Duodenal mucosa (tissue), 2 donors: ENCODE measurements around the gene ZNF577.
"Not testable (repeated sequence)": the region's sequence is repeated elsewhere in the genome, so short reads cannot be mapped to it uniquely, and the experiment has no call there.

Source experiments
- H3K27ac ChIP-seq: one replicate; pipeline ENCODE4 v1.7.0; 2013; ENCODE audit warnings: low read depth, low read length
- H3K27me3 ChIP-seq, 2 donors: one replicate each; pipeline ENCODE4 v1.7.0; 2013; ENCODE audit warnings: low read length in 2 of 2, control low read depth in 1 of 2; ENCODE audit not compliant: insufficient read depth in 2 of 2, control insufficient read depth in 1 of 2
- H3K36me3 ChIP-seq, 2 donors: one replicate each; pipeline ENCODE4 v1.7.0; 2013; ENCODE audit warnings: low read length in 2 of 2, control low read depth in 1 of 2; ENCODE audit not compliant: insufficient read depth in 2 of 2, control insufficient read depth in 1 of 2
- H3K4me1 ChIP-seq, 2 donors: one replicate each; pipeline ENCODE4 v1.7.0; 2013; ENCODE audit warnings: low read length in 2 of 2, control low read depth in 1 of 2; ENCODE audit not compliant: insufficient read depth in 2 of 2, control insufficient read depth in 1 of 2
- H3K4me3 ChIP-seq, 2 donors: one replicate each; pipeline ENCODE4 v1.7.0; 2013; ENCODE audit warnings: low read length in 2 of 2, low read depth in 1 of 2
- H3K9ac ChIP-seq, 2 donors: one replicate each; pipeline ENCODE4 v1.7.0; 2013; ENCODE audit warnings: low read length in 2 of 2, low read depth in 1 of 2
- H3K9me3 ChIP-seq, 2 donors: one replicate each; pipeline ENCODE4 v1.7.0; 2013; ENCODE audit warnings: low read length in 2 of 2, control low read depth in 1 of 2; ENCODE audit not compliant: control insufficient read depth in 1 of 2

ZNF577 gene

GRCh38 chr19:51907981-51908380, 20.2 kb upstream of the ZNF577 start:
- not testable (repeated sequence) for H3K4me1 ChIP-seq, H3K27ac ChIP-seq, H3K27me3 ChIP-seq, H3K9ac ChIP-seq, H3K36me3 ChIP-seq, H3K4me3 ChIP-seq
- H3K9me3 ChIP-seq: peaks cover 9 to 32% of the 10 kb centered on the region in 2 donors

- not testable (repeated sequence) for H3K9ac ChIP-seq, H3K27ac ChIP-seq, H3K4me3 ChIP-seq, H3K4me1 ChIP-seq, H3K27me3 ChIP-seq
- Histone ChIP-seq H3K36me3 (peaks cover under 1 to 11% of the 10 kb centered on the region in 2 donors), H3K9me3 (peaks cover 16 to 32% of the 10 kb centered on the region in 2 donors)
Observed at GRCh38 chr19:51906108-51906507, 18.4 kb upstream of the ZNF577 start.

GRCh38 chr19:51905639-51906038, 17.9 kb upstream of the ZNF577 start:
- H3K27me3 ChIP-seq, H3K4me3 ChIP-seq, H3K9ac ChIP-seq, H3K4me1 ChIP-seq, H3K27ac ChIP-seq: not testable (repeated sequence)
- peaks cover 20 to 33% of the 10 kb centered on the region in 2 donors for H3K9me3 ChIP-seq
- peaks cover 5 to 16% of the 10 kb centered on the region in 2 donors for H3K36me3 ChIP-seq

GRCh38 chr19:51905206-51905605, 17.5 kb upstream of the ZNF577 start:
- Histone ChIP-seq H3K36me3 (peaks cover 8 to 20% of the 10 kb centered on the region in 2 donors), H3K27me3 (no peaks in the 10 kb centered on the region), H3K4me3 (peak overlapping the region; percentile 98), H3K4me1 (peaks cover 0 to 2% of the 10 kb centered on the region in 2 donors), H3K9ac (no peak overlapping the region), H3K27ac (no peak overlapping the region), H3K9me3 (peaks cover 24 to 36% of the 10 kb centered on the region in 2 donors)

- no peaks in the 10 kb centered on the region for H3K27me3 ChIP-seq
- peaks cover 30 to 37% of the 10 kb centered on the region in 2 donors for H3K9me3 ChIP-seq
- H3K9ac ChIP-seq: peak within 1 kb of the TSS; percentile 95 to 98
- H3K27ac ChIP-seq: peak within 1 kb of the TSS; percentile 74
- peaks cover 0 to 2% of the 10 kb centered on the region in 2 donors for H3K4me1 ChIP-seq
- H3K36me3 ChIP-seq: peaks cover 14 to 26% of the 10 kb centered on the region in 2 donors
- peak within 1 kb of the TSS; percentile 98 for H3K4me3 ChIP-seq
Observed at GRCh38 chr19:51904331-51905165, 16.8 kb upstream of the ZNF577 start, which contains the start of gene ZNF649. ZNF649 (minus strand) TSS chr19:51905017; CDS start chr19:51900107, 4,910 bp downstream.

GRCh38 chr19:51903192-51903591, 15.4 kb upstream of the ZNF577 start:
- H3K9me3 ChIP-seq: peaks cover 38 to 47% of the 10 kb centered on the region in 2 donors

GRCh38 chr19:51901860-51902259, 14.1 kb upstream of the ZNF577 start:
- Histone ChIP-seq H3K27ac (no peak overlapping the region), H3K36me3 (peaks cover 37 to 53% of the 10 kb centered on the region in 2 donors), H3K27me3 (no peaks in the 10 kb centered on the region), H3K4me3 (peak overlapping the region; percentile 19 to 28), H3K9me3 (peaks cover 43 to 59% of the 10 kb centered on the region in 2 donors), H3K4me1 (peaks cover 0 to 2% of the 10 kb centered on the region in 2 donors), H3K9ac (no peak overlapping the region)

More at GRCh38 chr19:51903192-51903591, 15.4 kb upstream of the ZNF577 start:
- Histone ChIP-seq H3K27ac (no peak overlapping the region), H3K27me3 (no peaks in the 10 kb centered on the region), H3K4me3 (peak overlapping the region; percentile 43 to 50), H3K9ac (no peak overlapping the region), H3K36me3 (peaks cover 26 to 40% of the 10 kb centered on the region in 2 donors), H3K4me1 (peaks cover 0 to 2% of the 10 kb centered on the region in 2 donors)

GRCh38 chr19:51891193-51891747, 3.5 kb upstream of the ZNF577 start:
- Histone ChIP-seq H3K27ac (no peak overlapping the region), H3K4me3 (peak overlapping the region in 1 of 2 donors; percentile 7), H3K9me3 (peaks cover 56 to 76% of the 10 kb centered on the region in 2 donors), H3K4me1 (no peaks in the 10 kb centered on the region), H3K9ac (no peak overlapping the region), H3K36me3 (peaks cover 59 to 67% of the 10 kb centered on the region in 2 donors), H3K27me3 (no peaks in the 10 kb centered on the region)

GRCh38 chr19:51889934-51890333, 2.2 kb upstream of the ZNF577 start:
- peaks cover 55 to 75% of the 10 kb centered on the region in 2 donors for H3K9me3 ChIP-seq
- no peaks in the 10 kb centered on the region for H3K27me3 ChIP-seq
- peaks cover 51 to 55% of the 10 kb centered on the region in 2 donors for H3K36me3 ChIP-seq
- H3K9ac ChIP-seq: no peak overlapping the region
- H3K27ac ChIP-seq: no peak overlapping the region
- H3K4me1 ChIP-seq: no peaks in the 10 kb centered on the region
- H3K4me3 ChIP-seq: no peak overlapping the region

GRCh38 chr19:51884713-51885112, 3.0 kb downstream of the ZNF577 start:
- no peaks in the 10 kb centered on the region for H3K27me3 ChIP-seq
- no peak overlapping the region for H3K27ac ChIP-seq
- no peaks in the 10 kb centered on the region for H3K4me1 ChIP-seq
- H3K4me3 ChIP-seq: no peak overlapping the region
- no peak overlapping the region for H3K9ac ChIP-seq
- H3K36me3 ChIP-seq: peaks cover 5 to 19% of the 10 kb centered on the region in 2 donors
- H3K9me3 ChIP-seq: peaks cover 32 to 64% of the 10 kb centered on the region in 2 donors
